SK-N-SH (cell line): ENCODE data around the gene GPR17. TPM values are rescaled to one million over a fixed set of nuclear protein-coding genes. Genes with fewer than 3 reads are reported as not detected.

Experiments used
- CTCF ChIA-PET: fragments of 300-600, 350-600 bp; formaldehyde crosslinking; extraction: SDS; loops from one replicate; lab custom pipeline; 2021; lab: Yijun Ruan, JAX
- POLR2A ChIA-PET: fragments of 350-600 bp; sonication (Branson Sonifier 250); formaldehyde crosslinking; extraction: SDS; loops from one replicate; lab custom pipeline; 2020; ENCODE audit warnings: antibody characterized with exemption, inconsistent platforms; lab: Yijun Ruan, JAX
- DNase-seq: peaks from one replicate; pipeline ENCODE4 v3.0.0; 2012
- H2AFZ ChIP-seq: fragments of 200-600 bp; sonication (generic); 2 replicates; pipeline ENCODE4 v1.8.1; 2016; ENCODE audit warnings: antibody characterized with exemption, mild to moderate bottlenecking, low read depth
- H3F3A ChIP-seq: fragments of 200-600 bp; sonication (generic); replicated peaks from 2 replicates; pipeline ENCODE3; 2016; ENCODE audit warnings: antibody characterized with exemption, mild to moderate bottlenecking; ENCODE audit not compliant: insufficient read depth
- H3K27ac ChIP-seq, 2 experiments: fragments of 200-500 bp in 1 of 2; fragments of 200-600 bp in 1 of 2; sonication (Bioruptor generic) in 1 of 2; sonication (generic), shearing (Covaris generic) in 1 of 2; 2 replicates each; pipeline versions ENCODE4 v1.5.1 to v1.6.1; 2014 to 2016; ENCODE audit warnings: low read depth in 2 of 2, inconsistent platforms in 1 of 2, low read length in 1 of 2, mild to moderate bottlenecking in 1 of 2, mixed read lengths in 1 of 2
- H3K27me3 ChIP-seq: fragments of 200-600 bp; sonication (generic), shearing (Covaris generic); 2 replicates; pipeline ENCODE4 v1.6.1; 2016; ENCODE audit warnings: mixed run types; ENCODE audit not compliant: insufficient read depth
- H3K36me3 ChIP-seq, 2 experiments: fragments of 200-500 bp in 1 of 2; fragments of 200-600 bp in 1 of 2; sonication (Bioruptor generic) in 1 of 2; sonication (generic) in 1 of 2; replicated peaks in 1 of 2; 2 replicates each; pipeline versions ENCODE3 to v1.5.1; 2014 to 2016; ENCODE audit warnings: low read length in 1 of 2, mild to moderate bottlenecking in 1 of 2; ENCODE audit not compliant: insufficient read depth in 2 of 2, control insufficient read depth in 1 of 2
- H3K4me1 ChIP-seq, 2 experiments: fragments of 200-500 bp in 1 of 2; fragments of 200-600 bp in 1 of 2; sonication (Bioruptor generic) in 1 of 2; sonication (generic), shearing (Covaris generic) in 1 of 2; 2 replicates each; pipeline versions ENCODE4 v1.5.1 to v1.6.1; 2014 to 2016; ENCODE audit warnings: low read depth in 1 of 2, low read length in 1 of 2, mixed run types in 1 of 2; ENCODE audit not compliant: insufficient read depth in 2 of 2, control insufficient read depth in 1 of 2
- H3K4me2 ChIP-seq: fragments of 200-600 bp; sonication (generic), shearing (Covaris generic); 2 replicates; pipeline ENCODE4 v1.6.1; 2017; ENCODE audit warnings: mixed run types
- H3K4me3 ChIP-seq, 2 experiments: fragments of 200-500 bp in 1 of 2; fragments of 200-600 bp in 1 of 2; sonication (Bioruptor generic) in 1 of 2; sonication (generic), shearing (Covaris generic) in 1 of 2; 2 replicates each; pipeline versions ENCODE4 v1.5.1 to v1.8.1; 2014 to 2016; ENCODE audit warnings: low read depth in 2 of 2, inconsistent platforms in 1 of 2, low read length in 1 of 2, mild to moderate bottlenecking in 1 of 2, mixed read lengths in 1 of 2, moderate library complexity in 1 of 2
- H3K79me2 ChIP-seq: fragments of 200-600 bp; sonication (generic); 2 replicates; pipeline ENCODE4 v1.8.1; 2017; ENCODE audit warnings: mild to moderate bottlenecking; ENCODE audit not compliant: insufficient read depth
- H3K9ac ChIP-seq: fragments of 200-600 bp; sonication (generic); 2 replicates; pipeline ENCODE4 v1.6.1; 2017; ENCODE audit warnings: mixed run types
- H3K9me2 ChIP-seq: fragments of 200-600 bp; sonication (generic); 2 replicates; pipeline ENCODE4 v1.6.1; 2017; ENCODE audit warnings: mixed run types
- H3K9me3 ChIP-seq: fragments of 200-600 bp; sonication (generic); 2 replicates; pipeline ENCODE4 v1.6.1; 2017; ENCODE audit warnings: mixed run types, mild to moderate bottlenecking, moderate library complexity
- H4K20me1 ChIP-seq: fragments of 200-600 bp; sonication (generic); 2 replicates; pipeline ENCODE4 v1.6.1; 2017; ENCODE audit warnings: mild to moderate bottlenecking, mixed run types; ENCODE audit not compliant: insufficient read depth
- CHD2 ChIP-seq: fragments of 150-350 bp; IDR thresholded peaks from 2 replicates; pipeline ENCODE4 v1.6.1; 2018; ENCODE audit warnings: low read length; ENCODE audit not compliant: partially characterized antibody
- EP300 ChIP-seq, 2 experiments: IDR thresholded peaks; 2 replicates each; pipeline versions ENCODE4 v1.4.0 to v1.6.1; 2012; ENCODE audit warnings: borderline replicate concordance in 1 of 2, low read depth in 1 of 2, low read length in 1 of 2
- EZH2phosphoT487 ChIP-seq: fragments of 200-600 bp; sonication (generic); IDR thresholded peaks from 2 replicates; pipeline ENCODE4 v1.6.1; 2017; ENCODE audit warnings: low read depth, mixed run types, mild to moderate bottlenecking, antibody characterized with exemption, moderate library complexity, borderline replicate concordance
- FOSL2 ChIP-seq: IDR thresholded peaks from 2 replicates; pipeline ENCODE4 v1.4.0; 2012; ENCODE audit warnings: low read depth, mild to moderate bottlenecking, moderate library complexity, borderline replicate concordance
- FOXM1 ChIP-seq: IDR thresholded peaks from 2 replicates; pipeline ENCODE4 v1.4.0; 2012; ENCODE audit warnings: low read depth, mild to moderate bottlenecking
- IRF3 ChIP-seq: fragments of 150-350 bp; IDR thresholded peaks from 2 replicates; pipeline ENCODE4 v1.6.1; 2016; ENCODE audit warnings: mild to moderate bottlenecking, low read depth, low read length
- JUND ChIP-seq: IDR thresholded peaks from 2 replicates; pipeline ENCODE4 v1.4.0; 2012
- MAX ChIP-seq: IDR thresholded peaks from 2 replicates; pipeline ENCODE4 v1.4.0; 2012; ENCODE audit warnings: low read depth
- MXI1 ChIP-seq: IDR thresholded peaks from 2 replicates; pipeline ENCODE4 v1.6.1; 2012; ENCODE audit warnings: mild to moderate bottlenecking, low read depth, low read length, improper control_type of control experiment
- NRF1 ChIP-seq: IDR thresholded peaks from 2 replicates; pipeline ENCODE4 v1.6.1; 2012; ENCODE audit warnings: low read depth, mild to moderate bottlenecking, low read length
- RAD21 ChIP-seq: IDR thresholded peaks from 2 replicates; pipeline ENCODE4 v1.6.1; 2012; ENCODE audit warnings: mild to moderate bottlenecking, low read length
- SIN3A ChIP-seq: IDR thresholded peaks from 2 replicates; pipeline ENCODE4 v1.6.1; 2012; ENCODE audit warnings: low read depth, mild to moderate bottlenecking, low read length, moderate library complexity, borderline replicate concordance
- SMC3 ChIP-seq: IDR thresholded peaks from 2 replicates; pipeline ENCODE4 v1.6.1; 2012; ENCODE audit warnings: low read depth, low read length, improper control_type of control experiment
- TCF12 ChIP-seq: IDR thresholded peaks from 2 replicates; pipeline ENCODE4 v1.4.0; 2012
- TEAD4 ChIP-seq: IDR thresholded peaks from 2 replicates; pipeline ENCODE4 v1.4.0; 2012; ENCODE audit warnings: mild to moderate bottlenecking, borderline replicate concordance; ENCODE audit not compliant: insufficient read depth
- USF1 ChIP-seq: IDR thresholded peaks from 2 replicates; pipeline ENCODE4 v1.4.0; 2012; ENCODE audit warnings: low read depth, borderline replicate concordance
- USF2 ChIP-seq: fragments of 150-350 bp; IDR thresholded peaks from 2 replicates; pipeline ENCODE4 v1.6.1; 2017; ENCODE audit warnings: antibody characterized with exemption, low read length, low read depth, borderline replicate concordance
- YY1 ChIP-seq: IDR thresholded peaks from 2 replicates; pipeline ENCODE4 v1.4.0; 2012; ENCODE audit warnings: low read depth, mild to moderate bottlenecking
- ZBTB33 ChIP-seq: IDR thresholded peaks from 2 replicates; pipeline ENCODE4 v1.4.0; 2012; ENCODE audit warnings: low read depth, borderline replicate concordance
- WGBS: methylation state at CpG from one replicate; pipeline ENCODE4 v1.1.6; 2017; ENCODE audit warnings: low lambda C conversion rate; 5-methylcytosine and 5-hydroxymethylcytosine counted together
- polyA plus RNA-seq, 3 experiments: library from polyadenylated mRNA; depleted of rRNA; stranded (reverse); fragments of >200 nt; gene quantifications; 2 replicates each; pipeline ENCODE4 v1.2.3, GENCODE V29; 2012

The GPR17 gene
- polyA plus RNA-seq, 1 of the 3 experiments (the other 2 are of a cell fraction), result 0.03 TPM

GRCh38 chr2:127609031-127609751, 36.8 kb upstream of the GPR17 start:
- H2AFZ ChIP-seq, result no peak overlapping the region
- CTCF ChIA-PET, result interaction anchor here (2.0 to 2.6 kb wide), 2 partner anchors 18 kb away, joined by 11 to 13 read pairs; no protein-coding TSS in a partner anchor
- 71% methylated on average over 8 of the region's 24 CpGs for WGBS
- H3K27me3 ChIP-seq, result no peaks in the 10 kb centered on the region
- H3K36me3 ChIP-seq, result no peaks in the 10 kb centered on the region
- TF ChIP-seq IRF3 (no peak), USF2 (no peak), EZH2phosphoT487 (no peak), FOXM1 (no peak), USF1 (no peak), NRF1 (no peak), JUND (no peak), TCF12 (no peak)
- TF ChIP-seq, all 33 proteins: peak for 0
- no peaks in the 10 kb centered on the region; the same call in 1 of the 2 replicates for H3K9me3 ChIP-seq
- H3K9ac ChIP-seq, result no peak overlapping the region
- POLR2A ChIA-PET, result no interaction called here
- no peaks in the 10 kb centered on the region for H4K20me1 ChIP-seq
- no peaks in the 10 kb centered on the region for H3K4me1 ChIP-seq
- H3K27ac ChIP-seq, result no peak overlapping the region
- H3K79me2 ChIP-seq, result no peaks in the 10 kb centered on the region
- no peak for DNase-seq
- no peak overlapping the region for H3K4me2 ChIP-seq
- H3K9me2 ChIP-seq, result no peaks in the 10 kb centered on the region
- no peak overlapping the region for H3K4me3 ChIP-seq
- no peaks in the 10 kb centered on the region for H3F3A ChIP-seq

- Histone ChIP-seq H3K9me2 (no peaks in the 10 kb centered on the region), H3K79me2 (no peaks in the 10 kb centered on the region), H2AFZ (no peak overlapping the region), H3K9me3 (no peaks in the 10 kb centered on the region; the same call in 1 of the 2 replicates), H3K27ac (no peak overlapping the region), H3K9ac (no peak overlapping the region), H3K36me3 (no peaks in the 10 kb centered on the region), H4K20me1 (no peaks in the 10 kb centered on the region), H3K27me3 (no peaks in the 10 kb centered on the region), H3K4me1 (no peaks in the 10 kb centered on the region), H3F3A (no peaks in the 10 kb centered on the region), H3K4me3 (no peak overlapping the region), H3K4me2 (no peak overlapping the region)
- peak; percentile 2 for DNase-seq
- ChIA-PET POLR2A (no interaction called here), CTCF (interaction anchor here (1.4 to 2.6 kb wide), 2 partner anchors 19 to 40 kb away, joined by 4 to 13 read pairs; no protein-coding TSS in a partner anchor)
- 67% methylated on average over 1 of the region's 8 CpGs for WGBS
- TF ChIP-seq IRF3 (no peak), TEAD4 (no peak), MXI1 (no peak), TCF12 (no peak), EP300 (IDR thresholded peaks at IDR 0.05; ENCODE audit: borderline replicate concordance in 1 of 2, low read depth in 1 of 2, low read length in 1 of 2) (no peak), MAX (no peak), FOSL2 (no peak), ZBTB33 (no peak), USF1 (no peak), SIN3A (no peak), YY1 (no peak), SMC3 (no peak), CHD2 (no peak), RAD21 (no peak), NRF1 (no peak)
These were observed 36.1 kb upstream of the GPR17 start for GRCh38 chr2:127609818-127610217.
